Keratinocyte (primary cell): ENCODE data around the gene RNF180. TPM values are rescaled to one million over a fixed set of nuclear protein-coding genes. Genes with fewer than 3 reads are reported as not detected.

ENCODE experiments used
- DNase-seq: peaks from one replicate; pipeline ENCODE4 v3.0.0-alpha.2; 2011; ENCODE audit warnings: low read depth, missing footprints, low spot score
- FAIRE-seq: peaks from 2 replicates; lab custom pipeline; 2011; peaks lifted over from hg19 to GRCh38; lab: Jason Lieb, UNC
- H2AFZ ChIP-seq: 2 replicates; pipeline ENCODE4 v1.6.0; 2012; ENCODE audit warnings: low read length, control low read depth, inconsistent platforms; ENCODE audit not compliant: control insufficient read depth
- H3K27ac ChIP-seq: 2 replicates; pipeline ENCODE4 v1.5.1; 2011; ENCODE audit warnings: low read length; ENCODE audit not compliant: control insufficient read depth, insufficient read depth
- H3K27me3 ChIP-seq: 3 replicates; pipeline ENCODE4 v1.6.0; 2011; ENCODE audit warnings: low read length; ENCODE audit not compliant: control insufficient read depth, insufficient read depth; ENCODE audit errors: extremely low read depth
- H3K36me3 ChIP-seq, 2 experiments: 2 replicates in 1 of 2; 3 replicates in 1 of 2; pipeline ENCODE4 v1.5.1; 2011; ENCODE audit warnings: low read length in 2 of 2, mild to moderate bottlenecking in 1 of 2; ENCODE audit not compliant: control insufficient read depth in 2 of 2, insufficient read depth in 2 of 2; ENCODE audit errors: extremely low read depth in 1 of 2
- H3K4me1 ChIP-seq: 3 replicates; pipeline ENCODE4 v1.5.1; 2011; ENCODE audit warnings: low read length; ENCODE audit not compliant: control insufficient read depth, insufficient read depth; ENCODE audit errors: extremely low read depth
- H3K4me2 ChIP-seq: 3 replicates; pipeline ENCODE4 v1.6.0; 2011; ENCODE audit warnings: low read depth, low read length; ENCODE audit not compliant: control insufficient read depth, insufficient read depth; ENCODE audit errors: extremely low read depth
- H3K4me3 ChIP-seq, 3 experiments: fragments of 200-600 bp in 1 of 3; sonication (generic) in 1 of 3; 2 replicates in 2 of 3; 3 replicates in 1 of 3; pipeline ENCODE4 v1.5.1; 2011 to 2016; ENCODE audit warnings: low read length in 3 of 3, mild to moderate bottlenecking in 3 of 3, control low read depth in 2 of 3, inconsistent platforms in 1 of 3, low read depth in 1 of 3, mixed read lengths in 1 of 3, mixed run types in 1 of 3, moderate library complexity in 1 of 3; ENCODE audit not compliant: control insufficient read depth in 2 of 3, insufficient read depth in 2 of 3; ENCODE audit errors: extremely low read depth in 1 of 3
- H3K79me2 ChIP-seq: 2 replicates; pipeline ENCODE4 v1.6.0; 2012; ENCODE audit warnings: low read length; ENCODE audit not compliant: control insufficient read depth, insufficient read depth
- H3K9ac ChIP-seq: 3 replicates; pipeline ENCODE4 v1.6.0; 2011; ENCODE audit warnings: low read length; ENCODE audit not compliant: control insufficient read depth, insufficient read depth; ENCODE audit errors: extremely low read depth
- H3K9me1 ChIP-seq: 3 replicates; pipeline ENCODE4 v1.6.0; 2011; ENCODE audit warnings: low read length; ENCODE audit not compliant: control insufficient read depth, insufficient read depth; ENCODE audit errors: extremely low read depth
- H3K9me3 ChIP-seq: 2 replicates; pipeline ENCODE4 v1.5.1; 2012; ENCODE audit warnings: low read depth, low read length; ENCODE audit not compliant: control insufficient read depth
- H4K20me1 ChIP-seq: 3 replicates; pipeline ENCODE4 v1.6.0; 2011; ENCODE audit warnings: low read length; ENCODE audit not compliant: control insufficient read depth, insufficient read depth; ENCODE audit errors: extremely low read depth
- EZH2 ChIP-seq: IDR thresholded peaks from one replicate; pipeline ENCODE4 v1.6.1; 2012; ENCODE audit warnings: inconsistent platforms, mild to moderate bottlenecking, low read length, moderate library complexity
- dilution Hi-C: fragments of 300-500 bp; cut with MboI; formaldehyde crosslinking; loops from one replicate; pipeline ENCODE4 v1.7.0; 2020; ENCODE audit warnings: low sequenced_read_pairs; ENCODE audit not compliant: extremely low pct_ligation_motif_present
- polyA plus RNA-seq, 5 experiments: library from polyadenylated mRNA; depleted of rRNA in 3 of 5; stranded (reverse) in 3 of 5; stranded (forward) in 1 of 5; unstranded in 1 of 5; fragments of >200 nt; gene quantifications; 1 replicate in 1 of 5; 2 replicates in 3 of 5; 3 replicates in 1 of 5; pipeline versions ENCODE4 v1.2.1 to v1.2.3, GENCODE V29; 2011 to 2012; ENCODE audit warnings: missing spikeins in 2 of 5, low read depth in 1 of 5, low replicate concordance in 1 of 5
- TF ChIP-seq, protein P1 (sequence below), 3 experiments: IDR thresholded peaks in 1 of 3; conservative IDR thresholded peaks in 1 of 3; optimal IDR thresholded peaks in 1 of 3; 2 replicates in 2 of 3; 3 replicates in 1 of 3; pipeline versions ENCODE3 to v1.5.1; 2011; ENCODE audit warnings: low read length in 3 of 3, mild to moderate bottlenecking in 3 of 3, moderate library complexity in 2 of 3, control low read depth in 1 of 3, inconsistent platforms in 1 of 3; ENCODE audit not compliant: insufficient read depth in 2 of 3; ENCODE audit errors: extremely low read depth in 1 of 3

Gene RNF180
- polyA plus RNA-seq, 1 donor (not counting 4 experiments of a cell fraction or from before 2014, with no cell fraction given), result 2.4 TPM

DNA sequence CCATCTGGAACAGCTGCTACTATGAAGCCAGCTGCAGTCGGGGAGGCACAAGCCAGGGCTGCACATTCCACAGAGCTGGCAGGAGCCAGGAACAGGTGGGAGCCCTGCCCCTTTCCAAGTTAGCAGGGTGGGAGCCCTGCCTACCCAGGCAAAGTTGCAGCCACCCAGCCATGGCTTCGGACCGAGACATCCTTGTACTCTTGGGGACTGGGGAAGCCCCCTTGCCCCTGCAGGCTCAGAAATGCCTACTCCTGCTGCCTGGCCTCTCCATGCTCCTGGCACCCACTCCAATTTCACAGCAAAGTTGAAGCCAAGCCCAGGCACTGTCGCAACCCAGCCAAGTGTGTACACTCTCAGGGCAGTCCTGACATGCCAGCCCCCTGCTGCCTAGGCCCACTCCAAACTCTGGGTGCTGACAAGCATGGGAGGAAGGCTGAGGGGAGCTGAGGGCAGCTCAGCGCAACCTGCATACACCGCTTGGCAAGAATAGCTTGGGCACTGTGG lies 165.1 kb downstream of the RNF180 start:
- Histone ChIP-seq H3K36me3 (peaks cover 0 to 1% of the 10 kb centered on the region in 2 experiments), H3K9ac (no peak overlapping the region), H4K20me1 (no peaks in the 10 kb centered on the region), H3K4me1 (no peaks in the 10 kb centered on the region), H2AFZ (no peak overlapping the region), H3K27me3 (no peaks in the 10 kb centered on the region), H3K4me3 (no peak overlapping the region), H3K9me1 (no peaks in the 10 kb centered on the region), H3K9me3 (peaks cover 4% of the 10 kb centered on the region), H3K27ac (no peak overlapping the region), H3K4me2 (no peak overlapping the region), H3K79me2 (no peaks in the 10 kb centered on the region)
- TF ChIP-seq, protein P1, sequence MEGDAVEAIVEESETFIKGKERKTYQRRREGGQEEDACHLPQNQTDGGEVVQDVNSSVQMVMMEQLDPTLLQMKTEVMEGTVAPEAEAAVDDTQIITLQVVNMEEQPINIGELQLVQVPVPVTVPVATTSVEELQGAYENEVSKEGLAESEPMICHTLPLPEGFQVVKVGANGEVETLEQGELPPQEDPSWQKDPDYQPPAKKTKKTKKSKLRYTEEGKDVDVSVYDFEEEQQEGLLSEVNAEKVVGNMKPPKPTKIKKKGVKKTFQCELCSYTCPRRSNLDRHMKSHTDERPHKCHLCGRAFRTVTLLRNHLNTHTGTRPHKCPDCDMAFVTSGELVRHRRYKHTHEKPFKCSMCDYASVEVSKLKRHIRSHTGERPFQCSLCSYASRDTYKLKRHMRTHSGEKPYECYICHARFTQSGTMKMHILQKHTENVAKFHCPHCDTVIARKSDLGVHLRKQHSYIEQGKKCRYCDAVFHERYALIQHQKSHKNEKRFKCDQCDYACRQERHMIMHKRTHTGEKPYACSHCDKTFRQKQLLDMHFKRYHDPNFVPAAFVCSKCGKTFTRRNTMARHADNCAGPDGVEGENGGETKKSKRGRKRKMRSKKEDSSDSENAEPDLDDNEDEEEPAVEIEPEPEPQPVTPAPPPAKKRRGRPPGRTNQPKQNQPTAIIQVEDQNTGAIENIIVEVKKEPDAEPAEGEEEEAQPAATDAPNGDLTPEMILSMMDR (optimal IDR thresholded peaks at IDR 0.05 in 1 of 3, IDR thresholded peaks at IDR 0.05 in 1 of 3, conservative IDR thresholded peaks at IDR 0.05 in 1 of 3; ENCODE audit: extremely low read depth in 1 of 3, insufficient read depth in 2 of 3, low read length in 3 of 3), result no peak
- no peak for TF ChIP-seq EZH2
- FAIRE-seq (no peak), DNase-seq (no peak)
- dilution Hi-C loops, result no loop called here

DNA sequence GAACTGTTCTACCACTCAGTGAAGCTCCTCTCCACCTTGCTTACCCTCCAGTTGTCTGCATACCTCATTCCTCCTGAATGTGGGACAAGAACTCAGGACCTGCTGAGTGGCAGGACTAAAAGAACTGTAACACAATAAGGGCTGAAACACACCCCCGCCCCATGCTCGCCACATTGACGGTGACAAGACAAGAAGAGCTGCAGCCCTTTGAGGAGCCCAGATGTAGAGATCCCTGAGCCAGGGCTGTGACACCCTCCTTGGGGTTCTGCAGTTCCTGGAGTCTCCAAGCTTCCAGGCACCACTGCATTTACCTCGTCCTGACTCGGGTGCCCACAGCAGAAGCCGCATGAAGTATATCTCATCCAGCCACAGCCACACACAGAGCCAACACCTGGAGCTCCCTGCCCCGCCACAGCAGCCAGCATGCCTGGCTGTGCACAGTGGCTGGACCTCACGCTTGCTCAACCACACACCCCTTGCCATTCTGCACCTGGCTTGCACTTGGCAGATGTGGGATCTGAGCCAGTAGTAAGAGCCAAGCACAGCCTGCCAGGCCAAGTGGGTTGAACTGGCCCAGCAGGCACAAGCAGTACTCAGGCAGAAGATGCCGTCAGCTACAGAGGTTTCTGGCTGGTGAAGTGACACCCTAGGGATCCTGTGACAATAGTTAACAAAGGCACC lies 166.1 kb downstream of the RNF180 start:
- no peaks in the 10 kb centered on the region for H4K20me1 ChIP-seq
- no peaks in the 10 kb centered on the region for H3K9me1 ChIP-seq
- H3K27ac ChIP-seq, result no peak overlapping the region
- H3K9me3 ChIP-seq, result peaks cover 4% of the 10 kb centered on the region
- no peak overlapping the region for H3K9ac ChIP-seq
- FAIRE-seq (peak; percentile 13), DNase-seq (no peak)
- no peak for TF ChIP-seq EZH2
- TF ChIP-seq, protein P1 (optimal IDR thresholded peaks at IDR 0.05 in 1 of 3, IDR thresholded peaks at IDR 0.05 in 1 of 3, conservative IDR thresholded peaks at IDR 0.05 in 1 of 3; ENCODE audit: extremely low read depth in 1 of 3, insufficient read depth in 2 of 3, low read length in 3 of 3), result no peak
- dilution Hi-C loops, result no loop called here
- H3K36me3 ChIP-seq, result peaks cover 0 to 1% of the 10 kb centered on the region in 2 experiments
- no peak overlapping the region for H2AFZ ChIP-seq
- H3K79me2 ChIP-seq, result no peaks in the 10 kb centered on the region
- H3K4me1 ChIP-seq, result no peaks in the 10 kb centered on the region
- no peak overlapping the region for H3K4me2 ChIP-seq
- H3K4me3 ChIP-seq, result no peak overlapping the region
- H3K27me3 ChIP-seq, result no peaks in the 10 kb centered on the region
